HG03378 (cell line): ENCODE measurements around the gene DENND2A.
"Not testable (repeated sequence)": the region's sequence is repeated elsewhere in the genome, so short reads cannot be mapped to it uniquely, and the experiment has no call there.

Experiments used
- ATAC-seq: cut with Tn5 transposase; IDR thresholded peaks from one replicate; pipeline ENCODE4 v1.9.1; 2021; ENCODE audit warnings: mild to moderate bottlenecking, moderate library complexity; ENCODE audit not compliant: unreplicated experiment

Gene DENND2A

GRCh38 chr7:140517546-140518369 is 122.9 kb downstream of the DENND2A start:
- no peak for ATAC-seq

- no peak for ATAC-seq
Measured at GRCh38 chr7:140512317-140513000, 128.2 kb downstream of the DENND2A start.

- no peak for ATAC-seq
Measured at GRCh38 chr7:140509789-140510188, 130.8 kb downstream of the DENND2A start.

GRCh38 chr7:140507556-140507955 is 133.1 kb downstream of the DENND2A start:
- ATAC-seq: not testable (repeated sequence)

- peak; percentile 56 for ATAC-seq
Measured at GRCh38 chr7:140506788-140507464, 133.7 kb downstream of the DENND2A start.

- ATAC-seq: no peak
Measured at GRCh38 chr7:140501966-140502365, 138.6 kb downstream of the DENND2A start.

- not testable (repeated sequence) for ATAC-seq
Measured at GRCh38 chr7:140497807-140498206, 142.8 kb downstream of the DENND2A start.

GRCh38 chr7:140497241-140497769 is 143.3 kb downstream of the DENND2A start:
- no peak for ATAC-seq

GRCh38 chr7:140495514-140496097 is 145.0 kb downstream of the DENND2A start:
- ATAC-seq: no peak

GRCh38 chr7:140494867-140495266 is 145.7 kb downstream of the DENND2A start:
- no peak for ATAC-seq

GRCh38 chr7:140489026-140489359 is 151.6 kb downstream of the DENND2A start:
- no peak for ATAC-seq

- ATAC-seq: no peak
Measured at GRCh38 chr7:140485500-140486265, 154.9 kb downstream of the DENND2A start.

GRCh38 chr7:140484951-140485499 is 155.6 kb downstream of the DENND2A start:
- no peak for ATAC-seq

- no peak for ATAC-seq
Measured at GRCh38 chr7:140484479-140484878, 156.1 kb downstream of the DENND2A start.

- no peak for ATAC-seq
Measured at GRCh38 chr7:140479739-140480084, 160.9 kb downstream of the DENND2A start.

GRCh38 chr7:140479062-140479738 is 161.4 kb downstream of the DENND2A start, which contains the start of gene MKRN1:
TSS of gene MKRN1 (minus strand) at chr7:140479505. CDS start at chr7:140479344, 161 bp downstream.
- ATAC-seq: peak; percentile 86

- ATAC-seq: peak; percentile 18
Measured at GRCh38 chr7:140478246-140479061, 162.2 kb downstream of the DENND2A start.

- ATAC-seq: no peak
Measured at GRCh38 chr7:140476698-140477261, 163.8 kb downstream of the DENND2A start.
